GM12878 (cell line): ENCODE results near the gene GH1. TPM values are rescaled to one million over a fixed set of nuclear protein-coding genes. Genes with fewer than 3 reads are reported as not detected.

Source experiments
- ATAC-seq: fragments of 200-7000 bp; cut with Tn5 transposase; 3 replicates; pipeline ENCODE4 v1.9.1; 2020; ENCODE audit warnings: mild to moderate bottlenecking, moderate library complexity
- BruUV-seq: library from RNA; stranded (reverse); fragments of 400-500 nt; replicated peaks from 2 replicates; lab custom pipeline; 2021; lab: Mats Ljungman, UMichigan
- CTCF ChIA-PET: fragments of 300-600 bp; sonication (Branson Sonifier 250); formaldehyde crosslinking; extraction: SDS; loops from one replicate; lab custom pipeline; 2021; ENCODE audit warnings: inconsistent platforms; lab: Yijun Ruan, JAX
- POLR2A ChIA-PET: fragments of 350-600 bp; formaldehyde crosslinking; extraction: SDS; loops from one replicate; lab custom pipeline; 2021; ENCODE audit warnings: inconsistent platforms; lab: Charles Lee
- RAD21 ChIA-PET: fragments of 300-600 bp; sonication (Branson Sonifier 250); formaldehyde crosslinking; loops from one replicate; lab custom pipeline; 2023; ENCODE audit warnings: antibody characterized with exemption; ENCODE audit not compliant: unreplicated experiment; lab: Charles Lee
- SMC1A ChIA-PET: fragments of 300-600 bp; sonication (Branson Sonifier 250); formaldehyde crosslinking; loops from one replicate; lab custom pipeline; 2023; ENCODE audit not compliant: unreplicated experiment, uncharacterized antibody; lab: Charles Lee
- DNase-seq: peaks from one replicate; pipeline ENCODE4 v3.0.0-alpha.2; 2011; ENCODE audit warnings: low read depth, low spot score
- FAIRE-seq: peaks from 3 replicates; lab custom pipeline; 2011; peaks lifted over from hg19 to GRCh38; lab: Jason Lieb, UNC
- H2AFZ ChIP-seq: 2 replicates; pipeline ENCODE4 v1.6.0; 2011; ENCODE audit warnings: low read depth, low read length, control low read depth; ENCODE audit not compliant: control insufficient read depth
- H3K27ac ChIP-seq: 2 replicates; pipeline ENCODE4 v1.5.1; 2011; ENCODE audit warnings: control low read depth; ENCODE audit not compliant: control insufficient read depth, insufficient read depth
- H3K27me3 ChIP-seq, 2 experiments: replicated peaks in 1 of 2; 2 replicates each; pipeline versions ENCODE4 v1.6.0 to v1.6.1; 2011; ENCODE audit warnings: low read length in 1 of 2; ENCODE audit not compliant: control insufficient read depth in 2 of 2, insufficient read depth in 2 of 2
- H3K36me3 ChIP-seq, 2 experiments: 2 replicates each; pipeline ENCODE4 v1.5.1; 2011; ENCODE audit warnings: low read length in 1 of 2; ENCODE audit not compliant: control insufficient read depth in 2 of 2, insufficient read depth in 2 of 2
- H3K4me1 ChIP-seq: 2 replicates; pipeline ENCODE4 v1.6.1; 2011; ENCODE audit warnings: mild to moderate bottlenecking, low read length, moderate library complexity, mixed read lengths; ENCODE audit not compliant: control insufficient read depth, insufficient read depth
- H3K4me2 ChIP-seq: 2 replicates; pipeline ENCODE4 v1.6.0; 2011; ENCODE audit warnings: control low read depth; ENCODE audit not compliant: control insufficient read depth, insufficient read depth
- H3K4me3 ChIP-seq: fragments of 200-600 bp; sonication (generic); 2 replicates; pipeline ENCODE4 v1.5.1; 2016
- H3K79me2 ChIP-seq: 2 replicates; pipeline ENCODE4 v1.6.0; 2011; ENCODE audit warnings: low read length; ENCODE audit not compliant: control insufficient read depth, insufficient read depth
- H3K9ac ChIP-seq: 2 replicates; pipeline ENCODE4 v1.8.0; 2011; ENCODE audit warnings: low read length, control low read depth, mixed read lengths; ENCODE audit not compliant: control insufficient read depth, insufficient read depth
- H3K9me3 ChIP-seq: replicated peaks from 3 replicates; pipeline ENCODE4 v1.5.1; 2011; ENCODE audit warnings: mild to moderate bottlenecking, low read length; ENCODE audit not compliant: control insufficient read depth, insufficient read depth
- H4K20me1 ChIP-seq: 2 replicates; pipeline ENCODE4 v1.6.0; 2011; ENCODE audit not compliant: control insufficient read depth, insufficient read depth
- BHLHE40 ChIP-seq, 2 experiments: fragments of 450-650 bp in 1 of 2; IDR thresholded peaks; 2 replicates each; pipeline ENCODE4 v1.6.1; 2011 to 2017; ENCODE audit warnings: low read depth in 2 of 2, borderline replicate concordance in 1 of 2, improper control_type of control experiment in 1 of 2, low read length in 1 of 2, mild to moderate bottlenecking in 1 of 2
- EED ChIP-seq: sonication (generic); IDR thresholded peaks from 2 replicates; pipeline ENCODE4 v1.6.1; 2016; ENCODE audit warnings: antibody characterized with exemption, low read depth
- IKZF1 ChIP-seq: fragments of 450-650 bp; conservative IDR thresholded peaks from 2 replicates; pipeline ENCODE4 v1.6.1; 2017; ENCODE audit warnings: antibody characterized with exemption, mild to moderate bottlenecking
- MEF2B ChIP-seq: fragments of 450-650 bp; IDR thresholded peaks from 2 replicates; pipeline ENCODE4 v1.6.1; 2018; ENCODE audit warnings: mild to moderate bottlenecking, moderate library complexity; ENCODE audit not compliant: partially characterized antibody, poor library complexity, severe bottlenecking
- POU2F2 ChIP-seq: IDR thresholded peaks from 3 replicates; pipeline ENCODE4 v1.6.1; 2011; ENCODE audit warnings: low read depth, mild to moderate bottlenecking, low read length, borderline replicate concordance
- ZNF217 ChIP-seq: fragments of 450-650 bp; IDR thresholded peaks from 2 replicates; pipeline ENCODE4 v1.6.1; 2017; ENCODE audit warnings: antibody characterized with exemption, mild to moderate bottlenecking
- ZNF687 ChIP-seq: fragments of 450-650 bp; IDR thresholded peaks from 2 replicates; pipeline ENCODE4 v1.6.1; 2017; ENCODE audit warnings: mild to moderate bottlenecking, moderate library complexity
- whole genome bisulfite sequencing: methylation state at CpG from one replicate; pipeline ENCODE4 v1.1.6; 2016; ENCODE audit warnings: low lambda C conversion rate; ENCODE audit not compliant: insufficient replicate concordance, insufficient coverage; ENCODE audit errors: missing lambda C conversion rate; 5-methylcytosine and 5-hydroxymethylcytosine counted together
- in situ Hi-C: fragments of 300-500 bp; cut with MboI; formaldehyde crosslinking; loops from 9 replicates; pipeline ENCODE4 v1.14.3; 2018; ENCODE audit warnings: mixed read lengths
- intact Hi-C: fragments of 100-400 bp; cut with micrococcal nuclease; formaldehyde crosslinking; loops from one replicate; pipeline ENCODE4 v1.14.2; 2022; ENCODE audit not compliant: unreplicated experiment
- polyA plus RNA-seq, 11 experiments: library from polyadenylated mRNA; depleted of rRNA in 4 of 11; unstranded in 6 of 11; stranded (reverse) in 5 of 11; fragments of >200 nt; fragmentation: Nextera tagmentation in 4 of 11; fragmentation: Illumina TruSeq in 1 of 11; extraction: Ambion mirVana in 4 of 11; extraction: Trizol in 1 of 11; gene quantifications; 1 replicate in 1 of 11; 2 replicates in 10 of 11; pipeline versions ENCODE4 v1.2.1 to v1.2.3, GENCODE V29; 2011 to 2016; ENCODE audit warnings: inconsistent platforms in 2 of 11, missing spikeins in 2 of 11, low read depth in 1 of 11
- total RNA-seq, 4 experiments: library from RNA; depleted of rRNA in 3 of 4; stranded (reverse); fragments of >200 nt in 3 of 4; fragmentation: Illumina TruSeq in 1 of 4; extraction: Trizol in 1 of 4; gene quantifications; 2 replicates each; pipeline versions ENCODE4 v1.2.1 to v1.2.3, GENCODE V29; 2013 to 2021
- TF ChIP-seq, protein P1 (sequence below): fragments of 450-650 bp; IDR thresholded peaks from 2 replicates; pipeline ENCODE4 v1.6.1; 2017; ENCODE audit warnings: low read depth, mild to moderate bottlenecking, moderate library complexity

GH1 gene
- total and polyA plus RNA-seq, 10 of the 15 experiments (the other 5 are each of a cell fraction or from before 2014, with no cell fraction given), result 0.13 to 0.42 TPM; not detected in 8

- Histone ChIP-seq H3K27ac (peak overlapping the region; percentile 56), H3K4me1 (peaks cover 44% of the 10 kb centered on the region), H3K79me2 (peaks cover 30% of the 10 kb centered on the region), H3K27me3 (no peaks in the 10 kb centered on the region), H3K4me2 (peak overlapping the region; percentile 57), H3K9me3 (no peaks in the 10 kb centered on the region), H4K20me1 (no peaks in the 10 kb centered on the region), H3K9ac (no peak overlapping the region; the same call in 1 of the 2 replicates), H2AFZ (no peak overlapping the region), H3K4me3 (no peak overlapping the region), H3K36me3 (peaks cover 7 to 11% of the 10 kb centered on the region in 2 experiments; a peak in 2 of 4 replicates)
- intact Hi-C loops, result no loop called here
- ATAC-seq, result peak; percentile 14; the same call in 2 of the 3 replicates
- FAIRE-seq, result no peak
- POLR2A ChIA-PET, result interaction anchor here (0.6 to 1.2 kb wide), 6 partner anchors 13 to 218 kb away, joined by 3 to 8 read pairs (median 4); partner anchors contain the start of gene ICAM2
- RAD21 ChIA-PET, result interaction anchor here (0.6 to 9.0 kb wide), 9 partner anchors 8 to 481 kb away, joined by 3 to 130 read pairs (median 4); partner anchors contain the start of genes GH1 and ICAM2
- SMC1A ChIA-PET, result interaction anchor here (1.0 to 9.0 kb wide), 6 partner anchors 7 to 92 kb away, joined by 4 to 111 read pairs (median 7); partner anchors contain the start of genes GH1 and ICAM2
- in situ Hi-C loops, result no loop called here
- CTCF ChIA-PET, result interaction anchor here (0.9 to 8.7 kb wide), 7 partner anchors 7 to 101 kb away, joined by 4 to 153 read pairs (median 8); partner anchors contain the start of genes GH1 and ICAM2
- BruUV-seq, result no TSS peak
- TF ChIP-seq EED, result peak; percentile 46
- TF ChIP-seq, protein P1, sequence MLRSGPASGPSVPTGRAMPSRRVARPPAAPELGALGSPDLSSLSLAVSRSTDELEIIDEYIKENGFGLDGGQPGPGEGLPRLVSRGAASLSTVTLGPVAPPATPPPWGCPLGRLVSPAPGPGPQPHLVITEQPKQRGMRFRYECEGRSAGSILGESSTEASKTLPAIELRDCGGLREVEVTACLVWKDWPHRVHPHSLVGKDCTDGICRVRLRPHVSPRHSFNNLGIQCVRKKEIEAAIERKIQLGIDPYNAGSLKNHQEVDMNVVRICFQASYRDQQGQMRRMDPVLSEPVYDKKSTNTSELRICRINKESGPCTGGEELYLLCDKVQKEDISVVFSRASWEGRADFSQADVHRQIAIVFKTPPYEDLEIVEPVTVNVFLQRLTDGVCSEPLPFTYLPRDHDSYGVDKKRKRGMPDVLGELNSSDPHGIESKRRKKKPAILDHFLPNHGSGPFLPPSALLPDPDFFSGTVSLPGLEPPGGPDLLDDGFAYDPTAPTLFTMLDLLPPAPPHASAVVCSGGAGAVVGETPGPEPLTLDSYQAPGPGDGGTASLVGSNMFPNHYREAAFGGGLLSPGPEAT, result no peak
- peak; percentile 76 for TF ChIP-seq ZNF687
- no peak for TF ChIP-seq ZNF217
- peak; percentile 79; the same call in 1 of the 3 replicates for TF ChIP-seq POU2F2
- TF ChIP-seq BHLHE40 (IDR thresholded peaks at IDR 0.05; ENCODE audit: borderline replicate concordance in 1 of 2, low read depth in 2 of 2, low read length in 1 of 2), result peak; percentile 79 to 84
- TF ChIP-seq IKZF1, result peak; percentile 57
- TF ChIP-seq MEF2B, result peak; percentile 51
- TF ChIP-seq, all 136 proteins: peak for 6
- WGBS, result 1% methylated on average over 8 of the region's 8 CpGs
- DNase-seq, result no peak
Observed at GRCh38 chr17:63927464-63928171, 9.0 kb upstream of the GH1 start.
